SK-N-SH treated with all-trans-retinoic acid at 6 μM for 48 hours (cell line): ENCODE measurements around the gene CSDE1.

Experiments used
- ATAC-seq: fragments of 200-7000 bp; cut with Tn5 transposase; 3 replicates; pipeline ENCODE4 v1.9.1; 2020; ENCODE audit warnings: mild to moderate bottlenecking, moderate library complexity
- ARNTL ChIP-seq: fragments of 450-650 bp; formaldehyde crosslinking; IDR thresholded peaks from 2 replicates; pipeline ENCODE4 v1.5.0; 2020; ENCODE audit warnings: low read depth, mild to moderate bottlenecking, moderate library complexity, borderline replicate concordance
- CREB5 ChIP-seq: fragments of 250-450 bp; sonication (Bioruptor Pico); IDR thresholded peaks from 2 replicates; pipeline ENCODE4 v1.5.1; 2020; ENCODE audit warnings: low read depth, mild to moderate bottlenecking, moderate library complexity
- CSDC2 ChIP-seq: fragments of 250-450 bp; sonication (Bioruptor Pico); IDR thresholded peaks from 2 replicates; pipeline ENCODE4 v1.5.0; 2020; ENCODE audit warnings: mild to moderate bottlenecking, moderate library complexity
- CSRNP3 ChIP-seq: fragments of 250-450 bp; sonication (Bioruptor Pico); IDR thresholded peaks from 2 replicates; pipeline ENCODE4 v1.5.1; 2021; ENCODE audit warnings: mild to moderate bottlenecking, moderate library complexity
- ESRRG ChIP-seq: fragments of 250-450 bp; sonication (Bioruptor Pico); IDR thresholded peaks from 2 replicates; pipeline ENCODE4 v1.6.1; 2021; ENCODE audit warnings: mild to moderate bottlenecking
- GLIS3 ChIP-seq: fragments of 250-450 bp; sonication (Bioruptor Pico); IDR thresholded peaks from 2 replicates; pipeline ENCODE4 v1.5.0; 2020; ENCODE audit warnings: mild to moderate bottlenecking, moderate library complexity
- OSR1 ChIP-seq: fragments of 250-450 bp; sonication (Bioruptor Pico); IDR thresholded peaks from 2 replicates; pipeline ENCODE4 v1.8.0; 2022; ENCODE audit warnings: moderate library complexity, mild to moderate bottlenecking, inconsistent platforms
- PATZ1 ChIP-seq: fragments of 250-450 bp; sonication (Bioruptor Pico); IDR thresholded peaks from 2 replicates; pipeline ENCODE4 v1.8.0; 2020; ENCODE audit warnings: mild to moderate bottlenecking, moderate library complexity, borderline replicate concordance
- POU6F1 ChIP-seq: fragments of 250-450 bp; sonication (Bioruptor Pico); IDR thresholded peaks from 2 replicates; pipeline ENCODE4 v1.8.0; 2021; ENCODE audit warnings: low read depth, mild to moderate bottlenecking, moderate library complexity, borderline replicate concordance
- PPARA ChIP-seq: fragments of 250-450 bp; sonication (Bioruptor Pico); IDR thresholded peaks from 2 replicates; pipeline ENCODE4 v1.5.0; 2020; ENCODE audit warnings: mild to moderate bottlenecking, borderline replicate concordance
- SNAI2 ChIP-seq: fragments of 250-450 bp; sonication (Bioruptor Pico); IDR thresholded peaks from 2 replicates; pipeline ENCODE4 v1.5.0; 2020; ENCODE audit warnings: mild to moderate bottlenecking, moderate library complexity
- TCF4 ChIP-seq: fragments of 250-450 bp; sonication (Bioruptor Pico); IDR thresholded peaks from 2 replicates; pipeline ENCODE4 v1.8.0; 2021; ENCODE audit warnings: mild to moderate bottlenecking, moderate library complexity, borderline replicate concordance
- TSHZ2 ChIP-seq: fragments of 250-450 bp; sonication (Bioruptor Pico); IDR thresholded peaks from 2 replicates; pipeline ENCODE4 v1.5.0; 2020; ENCODE audit warnings: mild to moderate bottlenecking, moderate library complexity
- ZC3H10 ChIP-seq: fragments of 250-450 bp; sonication (Bioruptor Pico); IDR thresholded peaks from 2 replicates; pipeline ENCODE4 v1.5.1; 2021; ENCODE audit warnings: mild to moderate bottlenecking, moderate library complexity
- ZFP3 ChIP-seq: fragments of 250-450 bp; sonication (Bioruptor Pico); IDR thresholded peaks from 2 replicates; pipeline ENCODE4 v1.5.0; 2020; ENCODE audit warnings: mild to moderate bottlenecking, moderate library complexity
- ZFP30 ChIP-seq: fragments of 450-650 bp; formaldehyde crosslinking; IDR thresholded peaks from 2 replicates; pipeline ENCODE4 v1.5.0; 2022; ENCODE audit warnings: mild to moderate bottlenecking, moderate library complexity
- ZNF565 ChIP-seq: fragments of 450-650 bp; formaldehyde crosslinking; conservative IDR thresholded peaks from 2 replicates; pipeline ENCODE4 v1.5.0; 2020; ENCODE audit warnings: low read depth, mild to moderate bottlenecking, moderate library complexity
- ZNF70 ChIP-seq: fragments of 450-650 bp; formaldehyde crosslinking; IDR thresholded peaks from 2 replicates; pipeline ENCODE4 v1.5.0; 2020; ENCODE audit warnings: mild to moderate bottlenecking, moderate library complexity

Gene CSDE1

GRCh38 chr1:114669562-114670082 lies 88.2 kb downstream of the CSDE1 start, which contains the start of gene DENND2C (continued):
- TF ChIP-seq CREB5 (CRISPR knock-in tag) (no peak), ESRRG (CRISPR knock-in tag) (no peak)

- ATAC-seq: no peak
- TF ChIP-seq ZNF70 (CRISPR knock-in tag) (no peak), CREB5 (CRISPR knock-in tag) (no peak), CSDC2 (CRISPR knock-in tag) (no peak), OSR1 (no peak), ARNTL (CRISPR knock-in tag) (no peak), POU6F1 (no peak), TSHZ2 (CRISPR knock-in tag) (no peak), ZFP3 (CRISPR knock-in tag) (no peak), PPARA (CRISPR knock-in tag) (no peak), SNAI2 (CRISPR knock-in tag) (no peak)
- TF ChIP-seq, all 23 proteins: peak for 0
These were observed 88.8 kb downstream of the CSDE1 start for GRCh38 chr1:114668784-114669561.

- no peak for ATAC-seq
- TF ChIP-seq PATZ1: no peak
- no peak for TF ChIP-seq ZNF565 (CRISPR knock-in tag)
- no peak for TF ChIP-seq OSR1
- no peak for TF ChIP-seq ZC3H10
- TF ChIP-seq CSRNP3: no peak
- TF ChIP-seq ZFP30 (CRISPR knock-in tag): no peak
- no peak for TF ChIP-seq TCF4
- no peak for TF ChIP-seq POU6F1
- no peak for TF ChIP-seq ZNF70 (CRISPR knock-in tag)
- TF ChIP-seq SNAI2 (CRISPR knock-in tag): no peak
- TF ChIP-seq CREB5 (CRISPR knock-in tag): no peak
- TF ChIP-seq GLIS3: no peak
These were observed 89.4 kb downstream of the CSDE1 start for GRCh38 chr1:114668373-114668772.
